DMS53 (cell line): ENCODE data around the gene IPO11.
"Not testable (repeated sequence)": the region's sequence is repeated elsewhere in the genome, so short reads cannot be mapped to it uniquely, and the experiment has no call there.

Experiments
- DNase-seq: peaks from one replicate; lab custom pipeline; 2025; lab: John Stamatoyannopoulos, UW

Gene IPO11

GRCh38 chr5:62514510-62515119, 102.1 kb downstream of the IPO11 start:
- DNase-seq = no peak

- DNase-seq = not testable (repeated sequence)
These were observed 108.2 kb downstream of the IPO11 start for GRCh38 chr5:62520812-62521211.

- no peak for DNase-seq
These were observed 108.8 kb downstream of the IPO11 start for GRCh38 chr5:62521319-62521718.

GRCh38 chr5:62522811-62523210, 110.2 kb downstream of the IPO11 start:
- no peak for DNase-seq

- DNase-seq = no peak
These were observed 121.0 kb downstream of the IPO11 start for GRCh38 chr5:62533597-62533996.

- DNase-seq = no peak
These were observed 122.1 kb downstream of the IPO11 start for GRCh38 chr5:62534461-62535236.

GRCh38 chr5:62536232-62536631, 123.7 kb downstream of the IPO11 start:
- DNase-seq = no peak

- no peak for DNase-seq
These were observed 124.2 kb downstream of the IPO11 start for GRCh38 chr5:62536783-62537182.

GRCh38 chr5:62538017-62538942, 125.7 kb downstream of the IPO11 start:
- no peak for DNase-seq

GRCh38 chr5:62542720-62543119, 130.2 kb downstream of the IPO11 start:
- no peak for DNase-seq

GRCh38 chr5:62547945-62548630, 135.5 kb downstream of the IPO11 start:
- no peak for DNase-seq

GRCh38 chr5:62550103-62550502, 137.5 kb downstream of the IPO11 start:
- no peak for DNase-seq

- no peak for DNase-seq
These were observed 143.4 kb downstream of the IPO11 start for GRCh38 chr5:62555930-62556329.

- DNase-seq = no peak
These were observed 146.4 kb downstream of the IPO11 start for GRCh38 chr5:62558941-62559340.

- DNase-seq = no peak
These were observed 148.2 kb downstream of the IPO11 start for GRCh38 chr5:62560786-62561185.

GRCh38 chr5:62561896-62562295, 149.3 kb downstream of the IPO11 start:
- DNase-seq = no peak

- DNase-seq = peak; percentile 5
These were observed 150.3 kb downstream of the IPO11 start for GRCh38 chr5:62562867-62563266.

- no peak for DNase-seq
These were observed 151.5 kb downstream of the IPO11 start for GRCh38 chr5:62564101-62564500.

- DNase-seq = not testable (repeated sequence)
These were observed 153.2 kb downstream of the IPO11 start for GRCh38 chr5:62565740-62566139.

GRCh38 chr5:62568143-62568542, 155.6 kb downstream of the IPO11 start:
- DNase-seq = no peak

GRCh38 chr5:62568800-62569432, 156.4 kb downstream of the IPO11 start:
- DNase-seq = no peak

- no peak for DNase-seq
These were observed 156.9 kb downstream of the IPO11 start for GRCh38 chr5:62569470-62569869.
